ENCODE data around the gene SRPX2.
A peak's percentile ranks its signal among the peaks of the same experiment; 100 is the strongest.

The SRPX2 gene

DNA sequence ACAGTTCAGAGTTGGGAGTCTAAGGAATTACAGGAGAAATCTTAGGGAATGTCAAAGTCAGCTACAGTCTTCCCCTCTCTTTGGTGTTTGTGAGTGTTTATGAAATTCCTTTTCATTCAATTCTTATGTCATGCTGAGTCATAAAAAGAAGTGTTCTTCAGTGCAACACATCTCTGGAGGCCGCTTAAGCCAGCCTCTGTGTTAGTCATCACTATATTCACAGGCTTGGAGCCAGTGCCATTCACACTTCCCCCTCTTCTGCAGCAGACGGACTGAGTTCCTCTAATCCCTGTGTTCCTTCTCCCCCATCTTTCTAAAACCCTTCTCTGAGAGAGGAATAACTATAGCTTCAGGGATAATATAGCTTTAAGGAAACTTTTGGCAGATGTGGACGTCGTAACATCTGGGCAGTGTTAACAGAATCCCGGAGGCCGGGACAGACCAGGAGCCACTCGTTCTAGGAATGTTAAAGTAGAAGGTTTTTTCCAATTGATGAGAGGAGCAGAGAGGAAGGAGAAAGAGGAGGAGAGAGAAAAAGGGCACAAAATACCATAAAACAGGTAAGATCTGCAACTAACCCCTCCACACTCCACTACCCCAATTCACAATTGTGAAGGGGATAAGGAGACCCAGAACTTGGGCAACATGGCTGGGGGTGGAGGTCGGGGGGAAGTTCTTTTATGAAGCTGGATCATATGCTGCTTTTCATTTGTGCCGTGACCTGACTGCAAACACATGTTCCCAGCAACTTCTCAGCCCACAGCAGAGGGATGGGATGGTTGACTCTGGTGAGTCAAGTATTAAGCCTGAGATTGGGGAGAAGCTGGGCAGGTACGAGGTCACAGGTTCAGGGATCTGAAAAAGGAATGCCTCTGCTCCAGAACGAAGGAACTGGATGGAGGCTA lies at the start of gene SRPX2:
TSS of gene SRPX2 (plus strand) at position 244 of the 905 bp plus-strand sequence. CDS start 2,124 bp downstream, outside the sequence.
- no peak for DNase-seq

GRCh38 chrX:100596601-100597000 lies 47.4 kb upstream of the SRPX2 start:
- DNase-seq = no peak

GRCh38 chrX:100599456-100599855 lies 44.5 kb upstream of the SRPX2 start:
- DNase-seq = no peak

- DNase-seq = no peak
Observed at GRCh38 chrX:100600340-100600739, 43.7 kb upstream of the SRPX2 start.

GRCh38 chrX:100600758-100601157 lies 43.2 kb upstream of the SRPX2 start:
- DNase-seq = no peak

GRCh38 chrX:100606753-100607152 lies 37.2 kb upstream of the SRPX2 start:
- no peak for DNase-seq

DNA sequence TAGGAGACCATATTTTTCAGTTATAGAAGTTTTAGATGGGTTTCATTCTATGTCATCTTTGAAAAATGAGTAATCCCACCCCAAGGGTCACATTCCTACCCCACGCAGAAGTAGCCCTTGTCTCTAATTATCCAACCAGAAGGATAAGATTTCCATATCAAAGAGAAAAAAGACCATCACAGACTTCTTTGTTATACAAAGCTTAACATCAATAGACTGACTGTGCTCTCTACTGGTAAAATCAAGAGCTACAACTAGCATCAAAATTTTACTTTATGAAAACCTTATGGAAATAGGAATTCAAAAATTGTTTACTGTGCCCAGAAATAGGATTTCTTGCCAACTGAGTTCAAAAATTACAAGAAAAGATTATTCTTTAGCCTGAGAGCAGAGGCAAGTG lies 34.4 kb upstream of the SRPX2 start:
- no peak for DNase-seq

- no peak for DNase-seq
Observed at GRCh38 chrX:100611951-100612350, 32.0 kb upstream of the SRPX2 start.

GRCh38 chrX:100615005-100615404 lies 29.0 kb upstream of the SRPX2 start:
- DNase-seq = no peak

DNA sequence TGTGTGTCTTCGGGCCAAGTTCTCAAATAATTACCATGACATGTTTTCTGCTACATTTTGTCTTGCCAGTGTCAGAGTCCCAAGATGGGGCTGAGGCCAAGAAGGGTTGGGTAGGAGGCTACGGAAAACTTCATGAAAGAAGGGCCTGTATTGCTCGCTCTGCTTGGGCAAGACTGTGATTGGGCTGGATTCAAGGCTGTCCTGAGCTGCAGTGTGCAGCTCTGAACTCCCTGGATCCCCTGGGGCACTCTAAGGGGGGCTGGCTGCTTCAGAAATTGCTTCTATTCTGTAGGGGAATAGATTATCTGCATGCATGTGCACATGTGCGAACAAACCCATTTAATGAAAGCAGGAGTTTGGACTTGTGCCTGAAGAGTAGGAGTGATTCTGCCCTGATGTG lies 21.0 kb upstream of the SRPX2 start:
- no peak for DNase-seq

- DNase-seq = no peak
Observed at GRCh38 chrX:100625985-100626491, 18.0 kb upstream of the SRPX2 start.

GRCh38 chrX:100635040-100635439 lies 9.0 kb upstream of the SRPX2 start:
- no peak for DNase-seq

DNA sequence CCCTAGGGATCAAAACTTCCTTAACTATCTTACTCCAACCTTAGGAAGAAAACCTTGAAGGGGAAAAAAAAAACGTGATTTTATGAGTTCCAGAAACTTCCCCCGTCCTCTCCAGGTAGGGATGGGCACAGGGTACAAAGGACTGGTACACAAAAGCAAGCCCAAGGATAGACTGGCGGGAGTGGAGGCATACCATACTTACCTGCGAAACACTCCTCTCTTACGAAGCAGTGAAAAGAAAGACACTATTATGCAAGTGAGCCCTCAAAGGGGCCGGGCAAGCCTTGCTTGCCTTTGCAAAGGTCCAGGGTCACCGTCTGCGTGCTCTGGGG lies 8.0 kb upstream of the SRPX2 start:
- DNase-seq = no peak

DNA sequence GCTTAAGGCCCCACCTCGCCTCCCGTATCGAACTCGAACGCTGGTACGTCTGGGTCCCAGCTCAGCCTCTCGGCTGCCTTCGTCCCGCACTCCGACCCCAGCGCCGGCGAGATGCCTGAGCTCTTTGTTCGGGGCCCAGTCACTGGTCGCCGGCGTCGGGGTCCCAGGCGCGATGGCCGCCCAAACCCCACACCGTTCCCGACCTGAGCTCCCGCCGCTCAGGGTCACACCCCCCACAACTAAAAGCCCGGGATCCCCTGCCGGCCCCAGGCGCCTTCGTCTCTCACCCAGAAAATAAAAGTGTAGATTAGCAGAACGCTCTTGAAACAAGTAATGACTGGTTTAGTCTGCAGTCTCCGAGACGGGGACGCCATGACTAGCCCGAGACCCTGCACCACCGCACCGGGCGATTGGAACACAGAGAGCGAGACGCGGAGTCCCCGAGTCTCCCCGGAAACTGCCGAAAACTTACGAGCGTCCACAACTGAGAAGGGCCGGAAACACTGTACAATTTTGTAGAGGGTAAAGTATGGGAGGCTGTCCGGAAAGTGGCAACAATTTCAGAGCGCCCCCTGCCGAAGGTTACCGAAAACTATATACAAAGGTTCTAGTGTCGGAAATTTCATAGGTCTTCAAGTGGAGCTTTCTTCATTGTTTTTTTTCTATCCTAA lies 7.5 kb upstream of the SRPX2 start, which contains the start of gene TSPAN6:
TSS of gene TSPAN6 (minus strand) at position 486 of the 671 bp plus-strand sequence. CDS start at position 374, 112 bp downstream.
- peak; percentile 33 for DNase-seq

DNA sequence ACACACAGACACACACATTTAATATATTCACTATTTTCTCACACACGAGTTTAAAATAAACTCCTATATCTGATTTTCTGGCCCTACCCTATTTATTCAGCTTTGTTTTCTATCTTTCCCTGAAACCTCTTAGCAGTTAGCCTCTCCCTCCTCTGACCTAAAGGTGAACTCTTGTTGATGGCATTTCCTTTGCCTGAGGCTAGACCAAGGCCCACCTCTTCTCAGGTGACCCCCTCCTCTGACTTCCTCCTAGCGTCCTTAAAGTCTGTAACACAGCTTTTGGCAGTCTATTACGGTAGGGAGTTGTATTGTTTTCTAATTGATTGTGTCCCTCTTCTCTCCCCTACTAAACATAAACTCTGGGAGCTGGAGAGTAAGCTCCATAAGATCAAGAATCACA lies 1.7 kb upstream of the SRPX2 start:
- DNase-seq = no peak

DNA sequence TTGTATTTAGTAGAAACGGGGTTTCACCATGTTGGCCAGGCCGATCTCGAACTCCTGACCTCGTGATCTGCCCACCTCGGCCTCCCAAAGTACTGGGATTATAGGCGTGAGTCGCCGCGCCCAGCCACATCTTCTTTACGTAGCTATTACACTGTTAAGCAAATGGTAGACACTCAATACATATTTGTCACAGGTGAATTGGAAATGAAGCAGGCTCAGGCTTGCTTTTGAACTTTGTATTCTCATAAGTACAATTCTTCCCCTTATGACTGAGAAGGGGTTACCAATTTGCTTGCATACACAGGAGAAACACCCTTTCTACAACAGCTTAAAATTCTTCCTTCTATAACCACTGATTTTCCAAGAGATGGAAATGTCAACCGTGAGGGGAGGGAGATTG lies 787 bp upstream of the SRPX2 start:
- DNase-seq = no peak

DNA sequence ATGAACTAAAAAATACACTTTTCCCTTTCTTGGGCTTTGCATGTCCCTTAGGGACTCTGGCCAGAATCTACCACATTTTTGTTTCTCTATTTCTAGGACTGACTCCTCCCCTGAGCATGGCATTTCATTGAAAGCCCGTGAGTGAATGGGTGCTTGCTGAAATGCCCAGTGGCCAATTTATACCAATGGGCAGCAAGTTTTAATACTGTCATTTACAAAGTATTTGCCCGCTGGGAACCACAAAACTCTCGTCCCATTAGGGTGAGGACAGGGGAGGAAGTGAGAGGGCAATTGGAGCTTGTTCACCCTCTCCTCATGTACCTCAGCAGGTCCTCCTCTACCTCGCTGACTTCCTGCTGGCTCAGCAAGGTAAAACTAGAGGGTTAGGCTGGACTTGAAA lies 1.1 kb downstream of the SRPX2 start:
- no peak for DNase-seq

- DNase-seq = no peak
Observed at GRCh38 chrX:100647095-100647494, 3.1 kb downstream of the SRPX2 start.

GRCh38 chrX:100647739-100648138 lies 3.7 kb downstream of the SRPX2 start:
- no peak for DNase-seq

- DNase-seq = no peak
Observed at GRCh38 chrX:100648458-100649417, 4.7 kb downstream of the SRPX2 start.

DNA sequence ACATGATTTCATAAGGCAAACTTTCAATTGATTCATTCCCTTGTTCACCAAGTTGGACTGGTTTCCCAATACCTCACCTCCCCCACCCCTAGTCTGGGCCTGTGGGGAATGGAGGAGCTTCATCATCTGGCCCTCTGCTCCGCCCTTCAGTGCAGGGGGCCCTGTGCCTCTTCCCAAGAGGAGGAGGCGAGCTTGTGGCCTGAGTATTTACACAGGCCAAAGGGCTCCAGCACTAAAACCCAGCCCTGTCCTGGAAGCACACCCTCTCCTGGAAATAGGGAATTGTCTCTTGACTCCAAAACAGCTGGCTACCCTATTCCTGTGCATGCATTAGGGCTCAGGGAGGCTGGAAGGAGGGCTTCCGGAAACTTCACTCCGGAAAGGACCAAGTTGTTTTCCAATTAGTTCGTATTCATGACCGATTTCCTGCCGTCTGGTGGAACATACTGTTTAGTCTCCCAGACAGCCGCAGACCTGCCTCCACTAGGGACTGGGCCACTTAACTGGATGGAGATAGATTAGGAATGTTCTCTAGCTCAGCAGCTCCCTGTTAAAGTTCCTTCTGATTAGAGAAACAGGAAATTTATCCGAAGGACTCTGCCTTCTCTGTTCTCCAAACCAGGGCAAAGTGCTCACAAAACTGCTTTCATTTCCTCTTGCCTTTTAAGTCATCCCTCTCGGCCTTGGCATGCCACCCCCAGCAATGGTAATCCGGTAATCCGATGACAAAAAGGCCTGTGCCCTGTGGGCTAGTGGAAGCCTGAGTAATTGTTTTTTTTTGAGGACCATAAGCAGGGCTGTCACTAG lies 5.8 kb downstream of the SRPX2 start:
- no peak for DNase-seq

DNA sequence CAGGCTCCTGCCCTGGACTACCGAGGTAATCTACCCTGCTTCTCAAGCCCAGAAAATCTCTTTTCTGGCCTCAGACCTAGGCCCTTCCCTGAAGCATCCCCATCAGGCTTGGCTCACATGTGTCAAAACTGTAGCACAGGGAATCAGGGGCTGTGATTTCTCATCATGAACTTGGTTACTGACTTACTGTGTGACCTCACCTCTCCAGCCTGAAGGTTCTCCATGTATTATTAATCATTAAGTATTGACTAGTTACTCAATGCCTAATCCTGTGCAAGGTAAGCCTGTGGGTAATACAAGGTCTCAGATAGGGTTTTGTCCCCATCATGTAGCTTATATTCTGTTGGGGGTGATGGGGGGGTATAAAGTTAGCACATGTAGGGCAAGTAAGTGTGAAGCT lies 6.8 kb downstream of the SRPX2 start:
- no peak for DNase-seq
